ENCODE measurements around the gene FAM174A.
"Not testable (repeated sequence)": the region's sequence is repeated elsewhere in the genome, so short reads cannot be mapped to it uniquely, and the experiment has no call there.

The FAM174A gene

GRCh38 chr5:100576217-100576751 lies 41.1 kb downstream of the FAM174A start:
- no peak for DNase-seq (ENCODE audit: low spot score)

- DNase-seq (ENCODE audit: low spot score), result no peak
Measured at GRCh38 chr5:100577506-100577905, 42.3 kb downstream of the FAM174A start.

GRCh38 chr5:100584069-100584468 lies 48.9 kb downstream of the FAM174A start:
- no peak for DNase-seq (ENCODE audit: low spot score)

GRCh38 chr5:100584889-100585288 lies 49.7 kb downstream of the FAM174A start:
- DNase-seq (ENCODE audit: low spot score), result no peak

- no peak for DNase-seq (ENCODE audit: low spot score)
Measured at GRCh38 chr5:100590867-100591266, 55.7 kb downstream of the FAM174A start.

- no peak for DNase-seq (ENCODE audit: low spot score)
Measured at GRCh38 chr5:100595152-100595811, 60.1 kb downstream of the FAM174A start.

GRCh38 chr5:100595812-100596173 lies 60.6 kb downstream of the FAM174A start:
- no peak for DNase-seq (ENCODE audit: low spot score)

- no peak for DNase-seq (ENCODE audit: low spot score)
Measured at GRCh38 chr5:100598446-100598845, 63.3 kb downstream of the FAM174A start.

GRCh38 chr5:100600298-100600994 lies 65.3 kb downstream of the FAM174A start:
- no peak for DNase-seq (ENCODE audit: low spot score)

GRCh38 chr5:100603141-100603540 lies 68.0 kb downstream of the FAM174A start:
- no peak for DNase-seq (ENCODE audit: low spot score)

- not testable (repeated sequence) for DNase-seq (ENCODE audit: low spot score)
Measured at GRCh38 chr5:100604021-100604420, 68.8 kb downstream of the FAM174A start.

GRCh38 chr5:100609594-100609993 lies 74.4 kb downstream of the FAM174A start:
- DNase-seq (ENCODE audit: low spot score), result no peak

- DNase-seq (ENCODE audit: low spot score), result no peak
Measured at GRCh38 chr5:100614308-100614707, 79.1 kb downstream of the FAM174A start.

- DNase-seq (ENCODE audit: low spot score), result no peak
Measured at GRCh38 chr5:100615362-100615761, 80.2 kb downstream of the FAM174A start.

- DNase-seq (ENCODE audit: low spot score), result no peak
Measured at GRCh38 chr5:100616291-100616690, 81.1 kb downstream of the FAM174A start.

GRCh38 chr5:100616981-100617380 lies 81.8 kb downstream of the FAM174A start:
- no peak for DNase-seq (ENCODE audit: low spot score)

- DNase-seq (ENCODE audit: low spot score), result no peak
Measured at GRCh38 chr5:100623719-100624118, 88.5 kb downstream of the FAM174A start.

GRCh38 chr5:100634937-100635534 lies 99.9 kb downstream of the FAM174A start:
- DNase-seq (ENCODE audit: low spot score), result no peak

Measured in hematopoietic multipotent progenitor cell treated with erythropoietin and hydrocortisone succinate and interleukin-3 and kit ligand, for 15 days (in vitro differentiated cells).